ENCODE measurements around the gene PRKCA.

GRCh38 chr17:66762276-66762675 is 459.9 kb downstream of the PRKCA start:
- no peak for TF ChIP-seq POLR2AphosphoS5 (IDR thresholded peaks at IDR 0.05; ENCODE audit: low read depth)
- no peak for TF ChIP-seq CTCF (IDR thresholded peaks at IDR 0.05; ENCODE audit: insufficient read depth, low read length)

Measured in HL-60 (cell line).